Measurements from ENCODE around the gene ACBD4. TPM values are rescaled to one million over a fixed set of nuclear protein-coding genes. Genes with fewer than 3 reads are reported as not detected.

The ACBD4 gene
- total and polyA plus RNA-seq, 2 of the 13 experiments (the other 11 are each of a cell fraction or from before 2014, with no cell fraction given): 16.1 to 26.9 TPM

DNA sequence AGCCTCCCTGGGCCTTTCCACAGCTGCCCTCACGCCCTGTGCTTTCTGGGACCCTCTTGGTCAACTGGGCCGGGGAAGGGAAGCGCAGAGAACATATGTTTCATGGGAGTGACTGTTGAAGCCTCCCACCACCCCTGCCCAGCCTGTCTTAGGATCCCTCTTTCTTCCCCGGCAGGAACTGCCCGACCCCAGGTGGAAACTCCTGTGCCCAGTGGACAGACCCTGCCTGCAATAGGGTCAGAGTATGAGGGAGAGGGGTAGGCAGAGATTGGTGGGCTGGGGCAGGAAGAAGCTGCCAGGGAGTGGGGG lies 36.7 kb downstream of the ACBD4 start (continued):
- TF ChIP-seq, protein P1, sequence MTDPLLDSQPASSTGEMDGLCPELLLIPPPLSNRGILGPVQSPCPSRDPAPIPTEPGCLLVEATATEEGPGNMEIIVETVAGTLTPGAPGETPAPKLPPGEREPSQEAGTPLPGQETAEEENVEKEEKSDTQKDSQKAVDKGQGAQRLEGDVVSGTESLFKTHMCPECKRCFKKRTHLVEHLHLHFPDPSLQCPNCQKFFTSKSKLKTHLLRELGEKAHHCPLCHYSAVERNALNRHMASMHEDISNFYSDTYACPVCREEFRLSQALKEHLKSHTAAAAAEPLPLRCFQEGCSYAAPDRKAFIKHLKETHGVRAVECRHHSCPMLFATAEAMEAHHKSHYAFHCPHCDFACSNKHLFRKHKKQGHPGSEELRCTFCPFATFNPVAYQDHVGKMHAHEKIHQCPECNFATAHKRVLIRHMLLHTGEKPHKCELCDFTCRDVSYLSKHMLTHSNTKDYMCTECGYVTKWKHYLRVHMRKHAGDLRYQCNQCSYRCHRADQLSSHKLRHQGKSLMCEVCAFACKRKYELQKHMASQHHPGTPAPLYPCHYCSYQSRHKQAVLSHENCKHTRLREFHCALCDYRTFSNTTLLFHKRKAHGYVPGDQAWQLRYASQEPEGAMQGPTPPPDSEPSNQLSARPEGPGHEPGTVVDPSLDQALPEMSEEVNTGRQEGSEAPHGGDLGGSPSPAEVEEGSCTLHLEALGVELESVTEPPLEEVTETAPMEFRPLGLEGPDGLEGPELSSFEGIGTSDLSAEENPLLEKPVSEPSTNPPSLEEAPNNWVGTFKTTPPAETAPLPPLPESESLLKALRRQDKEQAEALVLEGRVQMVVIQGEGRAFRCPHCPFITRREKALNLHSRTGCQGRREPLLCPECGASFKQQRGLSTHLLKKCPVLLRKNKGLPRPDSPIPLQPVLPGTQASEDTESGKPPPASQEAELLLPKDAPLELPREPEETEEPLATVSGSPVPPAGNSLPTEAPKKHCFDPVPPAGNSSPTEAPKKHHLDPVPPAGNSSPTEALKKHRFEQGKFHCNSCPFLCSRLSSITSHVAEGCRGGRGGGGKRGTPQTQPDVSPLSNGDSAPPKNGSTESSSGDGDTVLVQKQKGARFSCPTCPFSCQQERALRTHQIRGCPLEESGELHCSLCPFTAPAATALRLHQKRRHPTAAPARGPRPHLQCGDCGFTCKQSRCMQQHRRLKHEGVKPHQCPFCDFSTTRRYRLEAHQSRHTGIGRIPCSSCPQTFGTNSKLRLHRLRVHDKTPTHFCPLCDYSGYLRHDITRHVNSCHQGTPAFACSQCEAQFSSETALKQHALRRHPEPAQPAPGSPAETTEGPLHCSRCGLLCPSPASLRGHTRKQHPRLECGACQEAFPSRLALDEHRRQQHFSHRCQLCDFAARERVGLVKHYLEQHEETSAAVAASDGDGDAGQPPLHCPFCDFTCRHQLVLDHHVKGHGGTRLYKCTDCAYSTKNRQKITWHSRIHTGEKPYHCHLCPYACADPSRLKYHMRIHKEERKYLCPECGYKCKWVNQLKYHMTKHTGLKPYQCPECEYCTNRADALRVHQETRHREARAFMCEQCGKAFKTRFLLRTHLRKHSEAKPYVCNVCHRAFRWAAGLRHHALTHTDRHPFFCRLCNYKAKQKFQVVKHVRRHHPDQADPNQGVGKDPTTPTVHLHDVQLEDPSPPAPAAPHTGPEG (CRISPR knock-in tag; IDR thresholded peaks at IDR 0.05): peak; percentile 45; the same call in 1 of the 2 replicates
- TF ChIP-seq JUND (CRISPR knock-in tag; IDR thresholded peaks at IDR 0.05) (peak; percentile 59), ZC3H13 (CRISPR knock-in tag; IDR thresholded peaks at IDR 0.05) (0 out of 2 replicates have a peak, but pooled peaks have one; percentile 51), KLF12 (CRISPR knock-in tag; IDR thresholded peaks at IDR 0.05; ENCODE audit: borderline replicate concordance) (0 out of 2 replicates have a peak, but pooled peaks have one; percentile 24), ZNF501 (CRISPR knock-in tag; IDR thresholded peaks at IDR 0.05) (no peak), ZNF766 (CRISPR knock-in tag; IDR thresholded peaks at IDR 0.05; ENCODE audit: borderline replicate concordance) (peak; percentile 30; the same call in 1 of the 2 replicates), CHD4 (IDR thresholded peaks at IDR 0.05; ENCODE audit: borderline replicate concordance, low read length) (0 out of 2 replicates have a peak, but pooled peaks have one; percentile 66), ZNF790 (CRISPR knock-in tag; IDR thresholded peaks at IDR 0.05; ENCODE audit: borderline replicate concordance) (peak; percentile 21; the same call in 1 of the 2 replicates), ZNF878 (CRISPR knock-in tag; IDR thresholded peaks at IDR 0.05) (peak; percentile 40; the same call in 1 of the 2 replicates), POLR2G (IDR thresholded peaks at IDR 0.05; ENCODE audit: low read depth, low read length) (peak; percentile 18; the same call in 1 of the 2 replicates), CC2D1A (CRISPR knock-in tag; IDR thresholded peaks at IDR 0.05) (0 out of 2 replicates have a peak, but pooled peaks have one; percentile 2)
- TF ChIP-seq, protein P2, sequence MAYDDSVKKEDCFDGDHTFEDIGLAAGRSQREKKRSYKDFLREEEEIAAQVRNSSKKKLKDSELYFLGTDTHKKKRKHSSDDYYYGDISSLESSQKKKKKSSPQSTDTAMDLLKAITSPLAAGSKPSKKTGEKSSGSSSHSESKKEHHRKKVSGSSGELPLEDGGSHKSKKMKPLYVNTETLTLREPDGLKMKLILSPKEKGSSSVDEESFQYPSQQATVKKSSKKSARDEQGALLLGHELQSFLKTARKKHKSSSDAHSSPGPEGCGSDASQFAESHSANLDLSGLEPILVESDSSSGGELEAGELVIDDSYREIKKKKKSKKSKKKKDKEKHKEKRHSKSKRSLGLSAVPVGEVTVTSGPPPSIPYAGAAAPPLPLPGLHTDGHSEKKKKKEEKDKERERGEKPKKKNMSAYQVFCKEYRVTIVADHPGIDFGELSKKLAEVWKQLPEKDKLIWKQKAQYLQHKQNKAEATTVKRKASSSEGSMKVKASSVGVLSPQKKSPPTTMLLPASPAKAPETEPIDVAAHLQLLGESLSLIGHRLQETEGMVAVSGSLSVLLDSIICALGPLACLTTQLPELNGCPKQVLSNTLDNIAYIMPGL (CRISPR knock-in tag; IDR thresholded peaks at IDR 0.05; ENCODE audit: borderline replicate concordance in 1 of 2, low read depth in 1 of 2): no peak
- TF ChIP-seq, protein P3, sequence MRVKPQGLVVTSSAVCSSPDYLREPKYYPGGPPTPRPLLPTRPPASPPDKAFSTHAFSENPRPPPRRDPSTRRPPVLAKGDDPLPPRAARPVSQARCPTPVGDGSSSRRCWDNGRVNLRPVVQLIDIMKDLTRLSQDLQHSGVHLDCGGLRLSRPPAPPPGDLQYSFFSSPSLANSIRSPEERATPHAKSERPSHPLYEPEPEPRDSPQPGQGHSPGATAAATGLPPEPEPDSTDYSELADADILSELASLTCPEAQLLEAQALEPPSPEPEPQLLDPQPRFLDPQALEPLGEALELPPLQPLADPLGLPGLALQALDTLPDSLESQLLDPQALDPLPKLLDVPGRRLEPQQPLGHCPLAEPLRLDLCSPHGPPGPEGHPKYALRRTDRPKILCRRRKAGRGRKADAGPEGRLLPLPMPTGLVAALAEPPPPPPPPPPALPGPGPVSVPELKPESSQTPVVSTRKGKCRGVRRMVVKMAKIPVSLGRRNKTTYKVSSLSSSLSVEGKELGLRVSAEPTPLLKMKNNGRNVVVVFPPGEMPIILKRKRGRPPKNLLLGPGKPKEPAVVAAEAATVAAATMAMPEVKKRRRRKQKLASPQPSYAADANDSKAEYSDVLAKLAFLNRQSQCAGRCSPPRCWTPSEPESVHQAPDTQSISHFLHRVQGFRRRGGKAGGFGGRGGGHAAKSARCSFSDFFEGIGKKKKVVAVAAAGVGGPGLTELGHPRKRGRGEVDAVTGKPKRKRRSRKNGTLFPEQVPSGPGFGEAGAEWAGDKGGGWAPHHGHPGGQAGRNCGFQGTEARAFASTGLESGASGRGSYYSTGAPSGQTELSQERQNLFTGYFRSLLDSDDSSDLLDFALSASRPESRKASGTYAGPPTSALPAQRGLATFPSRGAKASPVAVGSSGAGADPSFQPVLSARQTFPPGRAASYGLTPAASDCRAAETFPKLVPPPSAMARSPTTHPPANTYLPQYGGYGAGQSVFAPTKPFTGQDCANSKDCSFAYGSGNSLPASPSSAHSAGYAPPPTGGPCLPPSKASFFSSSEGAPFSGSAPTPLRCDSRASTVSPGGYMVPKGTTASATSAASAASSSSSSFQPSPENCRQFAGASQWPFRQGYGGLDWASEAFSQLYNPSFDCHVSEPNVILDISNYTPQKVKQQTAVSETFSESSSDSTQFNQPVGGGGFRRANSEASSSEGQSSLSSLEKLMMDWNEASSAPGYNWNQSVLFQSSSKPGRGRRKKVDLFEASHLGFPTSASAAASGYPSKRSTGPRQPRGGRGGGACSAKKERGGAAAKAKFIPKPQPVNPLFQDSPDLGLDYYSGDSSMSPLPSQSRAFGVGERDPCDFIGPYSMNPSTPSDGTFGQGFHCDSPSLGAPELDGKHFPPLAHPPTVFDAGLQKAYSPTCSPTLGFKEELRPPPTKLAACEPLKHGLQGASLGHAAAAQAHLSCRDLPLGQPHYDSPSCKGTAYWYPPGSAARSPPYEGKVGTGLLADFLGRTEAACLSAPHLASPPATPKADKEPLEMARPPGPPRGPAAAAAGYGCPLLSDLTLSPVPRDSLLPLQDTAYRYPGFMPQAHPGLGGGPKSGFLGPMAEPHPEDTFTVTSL (CRISPR knock-in tag; IDR thresholded peaks at IDR 0.05; ENCODE audit: borderline replicate concordance): peak; percentile 71; the same call in 1 of the 2 replicates
- TF ChIP-seq, protein P4, sequence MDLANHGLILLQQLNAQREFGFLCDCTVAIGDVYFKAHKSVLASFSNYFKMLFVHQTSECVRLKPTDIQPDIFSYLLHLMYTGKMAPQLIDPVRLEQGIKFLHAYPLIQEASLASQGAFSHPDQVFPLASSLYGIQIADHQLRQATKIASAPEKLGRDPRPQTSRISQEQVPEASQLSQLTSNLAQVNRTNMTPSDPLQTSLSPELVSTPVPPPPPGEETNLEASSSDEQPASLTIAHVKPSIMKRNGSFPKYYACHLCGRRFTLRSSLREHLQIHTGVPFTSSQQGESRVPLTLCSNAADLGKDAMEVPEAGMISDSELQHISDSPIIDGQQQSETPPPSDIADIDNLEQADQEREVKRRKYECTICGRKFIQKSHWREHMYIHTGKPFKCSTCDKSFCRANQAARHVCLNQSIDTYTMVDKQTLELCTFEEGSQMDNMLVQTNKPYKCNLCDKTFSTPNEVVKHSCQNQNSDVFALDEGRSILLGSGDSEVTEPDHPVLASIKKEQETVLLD (CRISPR knock-in tag; IDR thresholded peaks at IDR 0.05; ENCODE audit: low read depth): no peak
